Neural crest cell (in vitro differentiated cells): Measurements from ENCODE around the gene ARF1. TPM values are rescaled to one million over a fixed set of nuclear protein-coding genes. Genes with fewer than 3 reads are reported as not detected.

Experiments used
- DNase-seq: peaks from one replicate; pipeline ENCODE4 v3.0.0; 2021; ENCODE audit warnings: low read depth, mixed read lengths, low spot score
- H3K27ac Mint-ChIP-seq: one replicate; pipeline ENCODE4 v1.8.0; 2021; ENCODE audit warnings: mild to moderate bottlenecking, mixed read lengths; ENCODE audit not compliant: unreplicated experiment
- H3K27me3 Mint-ChIP-seq: 2 replicates; pipeline ENCODE4 v1.8.0; 2021; ENCODE audit warnings: low read depth, mild to moderate bottlenecking, mixed read lengths
- H3K36me3 Mint-ChIP-seq: 2 replicates; pipeline ENCODE4 v1.8.0; 2021; ENCODE audit warnings: low read depth, mild to moderate bottlenecking, mixed read lengths
- H3K4me1 Mint-ChIP-seq: 2 replicates; pipeline ENCODE4 v1.8.0; 2021; ENCODE audit warnings: mixed read lengths
- H3K4me3 Mint-ChIP-seq: one replicate; pipeline ENCODE4 v1.8.0; 2021; ENCODE audit warnings: mild to moderate bottlenecking, mixed read lengths
- H3K9me3 Mint-ChIP-seq: 2 replicates; pipeline ENCODE4 v1.8.0; 2021; ENCODE audit warnings: mixed read lengths
- total RNA-seq: library from RNA; stranded (reverse); gene quantifications from 2 replicates; pipeline ENCODE4 v1.2.1, GENCODE V29; 2021
- TF ChIP-seq, protein P1 (sequence below): fragments of 200-600 bp; sonication (generic); conservative IDR thresholded peaks from 2 replicates; pipeline ENCODE4 v1.5.0; 2021; ENCODE audit warnings: antibody characterized with exemption, mild to moderate bottlenecking

Gene ARF1
- total RNA-seq, 1 donor from 2014 or later: 237 TPM

GRCh38 chr1:228142701-228143136, 60.2 kb downstream of the ARF1 start:
- TF ChIP-seq, protein P1, sequence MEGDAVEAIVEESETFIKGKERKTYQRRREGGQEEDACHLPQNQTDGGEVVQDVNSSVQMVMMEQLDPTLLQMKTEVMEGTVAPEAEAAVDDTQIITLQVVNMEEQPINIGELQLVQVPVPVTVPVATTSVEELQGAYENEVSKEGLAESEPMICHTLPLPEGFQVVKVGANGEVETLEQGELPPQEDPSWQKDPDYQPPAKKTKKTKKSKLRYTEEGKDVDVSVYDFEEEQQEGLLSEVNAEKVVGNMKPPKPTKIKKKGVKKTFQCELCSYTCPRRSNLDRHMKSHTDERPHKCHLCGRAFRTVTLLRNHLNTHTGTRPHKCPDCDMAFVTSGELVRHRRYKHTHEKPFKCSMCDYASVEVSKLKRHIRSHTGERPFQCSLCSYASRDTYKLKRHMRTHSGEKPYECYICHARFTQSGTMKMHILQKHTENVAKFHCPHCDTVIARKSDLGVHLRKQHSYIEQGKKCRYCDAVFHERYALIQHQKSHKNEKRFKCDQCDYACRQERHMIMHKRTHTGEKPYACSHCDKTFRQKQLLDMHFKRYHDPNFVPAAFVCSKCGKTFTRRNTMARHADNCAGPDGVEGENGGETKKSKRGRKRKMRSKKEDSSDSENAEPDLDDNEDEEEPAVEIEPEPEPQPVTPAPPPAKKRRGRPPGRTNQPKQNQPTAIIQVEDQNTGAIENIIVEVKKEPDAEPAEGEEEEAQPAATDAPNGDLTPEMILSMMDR: no peak

DNA sequence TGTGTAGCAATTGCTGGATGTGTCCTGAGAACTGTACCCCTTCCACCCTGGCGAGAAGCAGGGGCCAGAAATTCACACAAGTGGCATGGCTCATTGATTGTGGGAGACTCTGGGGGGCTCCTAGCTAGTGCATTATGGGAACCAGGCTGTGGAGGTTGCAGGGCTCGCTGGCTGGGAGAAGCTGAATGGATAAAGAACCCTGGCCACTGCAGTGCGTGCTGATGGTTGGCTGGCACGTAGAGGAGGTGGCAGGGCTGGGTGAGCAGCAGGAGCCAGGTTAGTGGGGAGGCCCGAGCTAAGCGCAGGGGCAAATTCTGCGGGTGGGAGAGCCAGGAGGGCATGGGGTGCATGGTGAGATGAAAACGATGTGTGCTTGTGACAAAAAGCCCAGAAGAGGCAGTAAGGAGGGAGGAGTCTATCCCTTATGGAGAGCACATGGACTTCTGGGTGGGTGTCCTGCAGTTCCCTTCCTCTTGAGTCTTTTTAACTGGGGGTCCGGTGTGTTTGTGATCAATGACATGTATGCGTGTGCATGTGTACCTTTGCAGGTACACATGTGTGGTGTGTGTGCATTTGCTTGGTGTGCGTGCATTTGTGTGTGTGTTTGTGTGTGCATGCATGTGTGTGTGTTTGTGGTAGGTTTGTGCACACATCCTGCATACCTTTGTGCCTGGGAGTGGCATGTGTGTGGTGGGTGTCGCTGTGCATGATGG, 61.1 kb downstream of the ARF1 start:
- no peaks in the 10 kb centered on the region for H3K9me3 Mint-ChIP-seq
- no peak for DNase-seq
- TF ChIP-seq, protein P1: no peak
- H3K4me1 Mint-ChIP-seq: peaks cover 17% of the 10 kb centered on the region
- H3K27ac Mint-ChIP-seq: peak overlapping the region; percentile 57
- H3K36me3 Mint-ChIP-seq: no peaks in the 10 kb centered on the region
- H3K27me3 Mint-ChIP-seq: peaks cover 8% of the 10 kb centered on the region
- H3K4me3 Mint-ChIP-seq: peak overlapping the region; percentile 55

More at GRCh38 chr1:228142701-228143136, 60.2 kb downstream of the ARF1 start:
- Mint-ChIP-seq H3K4me3 (peak overlapping the region; percentile 49), H3K36me3 (no peaks in the 10 kb centered on the region), H3K27ac (no peak overlapping the region), H3K9me3 (no peaks in the 10 kb centered on the region), H3K4me1 (peaks cover 17% of the 10 kb centered on the region), H3K27me3 (peaks cover 18% of the 10 kb centered on the region)
- no peak for DNase-seq

- DNase-seq: no peak
- H3K27ac Mint-ChIP-seq: peak overlapping the region; percentile 57
- H3K4me3 Mint-ChIP-seq: peak overlapping the region; percentile 55
- TF ChIP-seq, protein P1: no peak
- H3K36me3 Mint-ChIP-seq: no peaks in the 10 kb centered on the region
- peaks cover 17% of the 10 kb centered on the region for H3K4me1 Mint-ChIP-seq
- no peaks in the 10 kb centered on the region for H3K9me3 Mint-ChIP-seq
- H3K27me3 Mint-ChIP-seq: peaks cover 6% of the 10 kb centered on the region
These were observed 61.9 kb downstream of the ARF1 start for GRCh38 chr1:228144193-228144992.

- no peak for DNase-seq
- no peaks in the 10 kb centered on the region for H3K36me3 Mint-ChIP-seq
- TF ChIP-seq, protein P1: no peak
- H3K4me1 Mint-ChIP-seq: peaks cover 11% of the 10 kb centered on the region
- peaks cover under 1% of the 10 kb centered on the region for H3K27me3 Mint-ChIP-seq
- no peak overlapping the region for H3K27ac Mint-ChIP-seq
- no peak overlapping the region for H3K4me3 Mint-ChIP-seq
- no peaks in the 10 kb centered on the region for H3K9me3 Mint-ChIP-seq
These were observed 62.5 kb downstream of the ARF1 start for GRCh38 chr1:228144993-228145343.

- no peaks in the 10 kb centered on the region for H3K27me3 Mint-ChIP-seq
- DNase-seq: no peak
- H3K4me3 Mint-ChIP-seq: no peak overlapping the region
- H3K9me3 Mint-ChIP-seq: no peaks in the 10 kb centered on the region
- H3K4me1 Mint-ChIP-seq: peaks cover 10% of the 10 kb centered on the region
- no peaks in the 10 kb centered on the region for H3K36me3 Mint-ChIP-seq
- TF ChIP-seq, protein P1: no peak
- H3K27ac Mint-ChIP-seq: no peak overlapping the region
These were observed 63.2 kb downstream of the ARF1 start for GRCh38 chr1:228145463-228146416.
